ENCODE data around the gene FAR2. TPM values are rescaled to one million over a fixed set of nuclear protein-coding genes. Genes with fewer than 3 reads are reported as not detected.

Gene FAR2
- total and polyA plus RNA-seq, 2 experiments from 2014 or later: 2.1 to 3.6 TPM

- no peaks in the 10 kb centered on the region for H3K9me2 ChIP-seq (ENCODE audit: insufficient read depth)
- H3K27me3 ChIP-seq (replicated peaks; ENCODE audit: insufficient read depth): no peaks in the 10 kb centered on the region; the same call in 1 of the 2 replicates
- H3K27ac ChIP-seq: no peak overlapping the region
- no peak overlapping the region for H3K9ac ChIP-seq
- no peaks in the 10 kb centered on the region for H3K36me3 ChIP-seq (ENCODE audit: low read depth)
- TF ChIP-seq EZH2phosphoT487 (IDR thresholded peaks at IDR 0.05; ENCODE audit: insufficient read depth, low read depth) (no peak), EZH2 (IDR thresholded peaks at IDR 0.05; ENCODE audit: insufficient read depth, poor library complexity, severe bottlenecking) (no peak)
- H3K4me3 ChIP-seq: no peak overlapping the region
- H3K79me2 ChIP-seq (ENCODE audit: insufficient read depth): no peaks in the 10 kb centered on the region
- DNase-seq: no peak
- H2AFZ ChIP-seq: no peak overlapping the region
- H3F3A ChIP-seq (ENCODE audit: insufficient read depth): no peaks in the 10 kb centered on the region
- no peaks in the 10 kb centered on the region for H4K20me1 ChIP-seq (ENCODE audit: insufficient read depth)
- in situ Hi-C loops (cut with MboI): no loop called here
- H3K4me1 ChIP-seq (ENCODE audit: insufficient read depth): 0 out of 2 replicates have a peak, but pooled peaks cover 7% of the 10 kb centered on the region
- no peaks in the 10 kb centered on the region for H3K9me3 ChIP-seq (ENCODE audit: low read depth)
- 51 to 53% methylated on average over 5 of the region's 5 CpGs for WGBS, 2 experiments (ENCODE audit: low coverage in 1 of 2, low lambda C conversion rate in 2 of 2, missing lambda C conversion rate in 2 of 2)
- no peak overlapping the region for H3K4me2 ChIP-seq (ENCODE audit: unreplicated experiment)
Observed at GRCh38 chr12:29110506-29111442, 38.3 kb upstream of the FAR2 start.

GRCh38 chr12:29113101-29113500 lies 36.0 kb upstream of the FAR2 start:
- H3K27ac ChIP-seq: no peak overlapping the region
- in situ Hi-C loops (cut with MboI): no loop called here
- H3K9me2 ChIP-seq (ENCODE audit: insufficient read depth): no peaks in the 10 kb centered on the region
- no peak overlapping the region for H3K4me3 ChIP-seq
- 10 to 28% methylated on average over 2 of the region's 2 CpGs for WGBS, 2 experiments (ENCODE audit: low coverage in 1 of 2, low lambda C conversion rate in 2 of 2, missing lambda C conversion rate in 2 of 2)
- peak; percentile 68 for DNase-seq
- no peaks in the 10 kb centered on the region for H3K79me2 ChIP-seq (ENCODE audit: insufficient read depth)
- H2AFZ ChIP-seq: no peak overlapping the region
- no peaks in the 10 kb centered on the region for H3K36me3 ChIP-seq (ENCODE audit: low read depth)
- H3K4me1 ChIP-seq (ENCODE audit: insufficient read depth): 0 out of 2 replicates have a peak, but pooled peaks cover 7% of the 10 kb centered on the region
- H3K9ac ChIP-seq: no peak overlapping the region
- no peaks in the 10 kb centered on the region for H3F3A ChIP-seq (ENCODE audit: insufficient read depth)
- H3K27me3 ChIP-seq (replicated peaks; ENCODE audit: insufficient read depth): peaks cover 10% of the 10 kb centered on the region
- H3K4me2 ChIP-seq (ENCODE audit: unreplicated experiment): no peak overlapping the region
- H3K9me3 ChIP-seq (ENCODE audit: low read depth): no peaks in the 10 kb centered on the region
- no peaks in the 10 kb centered on the region for H4K20me1 ChIP-seq (ENCODE audit: insufficient read depth)
- TF ChIP-seq EZH2 (IDR thresholded peaks at IDR 0.05; ENCODE audit: insufficient read depth, poor library complexity, severe bottlenecking) (no peak), EZH2phosphoT487 (IDR thresholded peaks at IDR 0.05; ENCODE audit: insufficient read depth, low read depth) (no peak)

GRCh38 chr12:29116414-29116813 lies 32.7 kb upstream of the FAR2 start:
- DNase-seq: no peak
- TF ChIP-seq EZH2 (IDR thresholded peaks at IDR 0.05; ENCODE audit: insufficient read depth, poor library complexity, severe bottlenecking) (no peak), EZH2phosphoT487 (IDR thresholded peaks at IDR 0.05; ENCODE audit: insufficient read depth, low read depth) (no peak)
- Histone ChIP-seq H3F3A (ENCODE audit: insufficient read depth) (no peaks in the 10 kb centered on the region), H3K4me1 (ENCODE audit: insufficient read depth) (0 out of 2 replicates have a peak, but pooled peaks cover 7% of the 10 kb centered on the region), H3K9me3 (ENCODE audit: low read depth) (no peaks in the 10 kb centered on the region), H3K79me2 (ENCODE audit: insufficient read depth) (no peaks in the 10 kb centered on the region), H3K4me2 (ENCODE audit: unreplicated experiment) (no peak overlapping the region), H3K9me2 (ENCODE audit: insufficient read depth) (no peaks in the 10 kb centered on the region), H3K36me3 (ENCODE audit: low read depth) (no peaks in the 10 kb centered on the region), H4K20me1 (ENCODE audit: insufficient read depth) (no peaks in the 10 kb centered on the region), H2AFZ (no peak overlapping the region), H3K9ac (no peak overlapping the region), H3K27ac (no peak overlapping the region), H3K4me3 (no peak overlapping the region), H3K27me3 (replicated peaks; ENCODE audit: insufficient read depth) (peaks cover 17% of the 10 kb centered on the region)
- in situ Hi-C loops (cut with MboI): no loop called here
- WGBS, 2 experiments (ENCODE audit: low coverage in 1 of 2, low lambda C conversion rate in 2 of 2, missing lambda C conversion rate in 2 of 2): 52 to 53% methylated on average over 3 of the region's 3 CpGs

- in situ Hi-C loops (cut with MboI): no loop called here
- no peaks in the 10 kb centered on the region for H3K9me2 ChIP-seq (ENCODE audit: insufficient read depth)
- 5 to 22% methylated on average over 1 of the region's 1 CpG for WGBS, 2 experiments (ENCODE audit: low coverage in 1 of 2, low lambda C conversion rate in 2 of 2, missing lambda C conversion rate in 2 of 2)
- H3K36me3 ChIP-seq (ENCODE audit: low read depth): no peaks in the 10 kb centered on the region
- no peaks in the 10 kb centered on the region for H4K20me1 ChIP-seq (ENCODE audit: insufficient read depth)
- H3K4me1 ChIP-seq (ENCODE audit: insufficient read depth): no peaks in the 10 kb centered on the region
- no peaks in the 10 kb centered on the region for H3K27me3 ChIP-seq (replicated peaks; ENCODE audit: insufficient read depth)
- H3K4me3 ChIP-seq: no peak overlapping the region
- H3K27ac ChIP-seq: no peak overlapping the region
- no peaks in the 10 kb centered on the region for H3F3A ChIP-seq (ENCODE audit: insufficient read depth)
- H3K9me3 ChIP-seq (ENCODE audit: low read depth): no peaks in the 10 kb centered on the region
- H3K9ac ChIP-seq: no peak overlapping the region
- H3K79me2 ChIP-seq (ENCODE audit: insufficient read depth): no peaks in the 10 kb centered on the region
- H2AFZ ChIP-seq: 0 out of 2 replicates have a peak overlapping the region, but pooled peaks have one; percentile 14
- H3K4me2 ChIP-seq (ENCODE audit: unreplicated experiment): no peak overlapping the region
- TF ChIP-seq EZH2phosphoT487 (IDR thresholded peaks at IDR 0.05; ENCODE audit: insufficient read depth, low read depth) (no peak), EZH2 (IDR thresholded peaks at IDR 0.05; ENCODE audit: insufficient read depth, poor library complexity, severe bottlenecking) (no peak)
- DNase-seq: peak; percentile 13
Observed at GRCh38 chr12:29131539-29131938, 17.5 kb upstream of the FAR2 start.
